Measurements from ENCODE around the gene KIF27. TPM values are rescaled to one million over a fixed set of nuclear protein-coding genes. Genes with fewer than 3 reads are reported as not detected.

The KIF27 gene
- total RNA-seq, 2 donors from 2014 or later = 3.4 to 11.2 TPM

DNA sequence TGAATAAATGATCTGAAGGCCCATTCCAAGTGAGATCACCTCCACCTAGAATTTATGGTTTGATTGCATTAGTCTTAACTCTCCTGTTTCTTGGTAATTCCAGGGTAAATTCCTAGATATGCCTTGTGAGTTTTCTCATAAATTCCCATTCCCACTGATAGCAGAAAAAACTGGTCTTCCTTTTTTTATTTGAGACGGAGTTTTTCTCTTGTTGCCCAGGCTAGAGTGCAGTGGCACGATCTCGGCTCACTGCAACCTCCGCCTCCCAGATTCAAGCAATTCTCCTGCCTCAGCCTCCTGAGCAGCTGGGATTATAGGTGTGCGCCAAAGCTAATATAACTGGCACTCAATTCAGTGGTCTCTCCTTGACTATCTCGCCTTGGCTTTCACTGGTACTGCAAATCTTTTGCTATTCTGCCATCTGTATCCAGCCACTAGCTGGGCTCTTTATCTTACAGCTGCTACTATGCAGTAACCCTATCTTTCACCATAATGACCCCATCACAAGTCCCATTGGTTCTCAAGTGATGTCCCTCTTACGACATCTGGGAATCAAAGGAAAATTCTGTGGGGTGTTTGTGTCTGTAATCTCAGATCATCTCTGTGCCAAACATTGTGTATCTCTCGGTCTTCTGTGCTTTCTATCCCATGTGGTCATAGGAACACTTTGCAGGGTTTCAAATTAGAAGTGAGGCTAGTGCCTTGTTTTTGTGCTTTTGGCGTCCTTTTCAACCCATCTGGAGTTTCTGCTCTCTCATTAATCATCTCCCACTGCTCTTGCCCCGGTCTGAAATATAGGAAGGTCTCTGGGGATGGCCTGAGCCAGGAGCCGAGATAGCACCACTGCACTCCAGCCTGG lies 44.3 kb upstream of the KIF27 start:
- Histone ChIP-seq H3K9me3 (no peaks in the 10 kb centered on the region), H3K4me3 (no peak overlapping the region), H3K36me3 (peaks cover 0 to 14% of the 10 kb centered on the region in 2 donors), H3K27me3 (replicated peaks; ENCODE audit: insufficient read depth) (no peaks in the 10 kb centered on the region), H3K4me1 (replicated peaks) (no peaks in the 10 kb centered on the region), H3K27ac (no peak overlapping the region)
- intact Hi-C loops (cut with DNase I) = no loop called here
- no peak for DNase-seq (ENCODE audit: low spot score)
- WGBS = 73% methylated on average over 11 of the region's 11 CpGs
- no peak for TF ChIP-seq POLR2AphosphoS5 (IDR thresholded peaks at IDR 0.05)
- TF ChIP-seq POLR2A (IDR thresholded peaks at IDR 0.05) = no peak
- TF ChIP-seq, protein P1, sequence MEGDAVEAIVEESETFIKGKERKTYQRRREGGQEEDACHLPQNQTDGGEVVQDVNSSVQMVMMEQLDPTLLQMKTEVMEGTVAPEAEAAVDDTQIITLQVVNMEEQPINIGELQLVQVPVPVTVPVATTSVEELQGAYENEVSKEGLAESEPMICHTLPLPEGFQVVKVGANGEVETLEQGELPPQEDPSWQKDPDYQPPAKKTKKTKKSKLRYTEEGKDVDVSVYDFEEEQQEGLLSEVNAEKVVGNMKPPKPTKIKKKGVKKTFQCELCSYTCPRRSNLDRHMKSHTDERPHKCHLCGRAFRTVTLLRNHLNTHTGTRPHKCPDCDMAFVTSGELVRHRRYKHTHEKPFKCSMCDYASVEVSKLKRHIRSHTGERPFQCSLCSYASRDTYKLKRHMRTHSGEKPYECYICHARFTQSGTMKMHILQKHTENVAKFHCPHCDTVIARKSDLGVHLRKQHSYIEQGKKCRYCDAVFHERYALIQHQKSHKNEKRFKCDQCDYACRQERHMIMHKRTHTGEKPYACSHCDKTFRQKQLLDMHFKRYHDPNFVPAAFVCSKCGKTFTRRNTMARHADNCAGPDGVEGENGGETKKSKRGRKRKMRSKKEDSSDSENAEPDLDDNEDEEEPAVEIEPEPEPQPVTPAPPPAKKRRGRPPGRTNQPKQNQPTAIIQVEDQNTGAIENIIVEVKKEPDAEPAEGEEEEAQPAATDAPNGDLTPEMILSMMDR (IDR thresholded peaks at IDR 0.05) = no peak

DNA sequence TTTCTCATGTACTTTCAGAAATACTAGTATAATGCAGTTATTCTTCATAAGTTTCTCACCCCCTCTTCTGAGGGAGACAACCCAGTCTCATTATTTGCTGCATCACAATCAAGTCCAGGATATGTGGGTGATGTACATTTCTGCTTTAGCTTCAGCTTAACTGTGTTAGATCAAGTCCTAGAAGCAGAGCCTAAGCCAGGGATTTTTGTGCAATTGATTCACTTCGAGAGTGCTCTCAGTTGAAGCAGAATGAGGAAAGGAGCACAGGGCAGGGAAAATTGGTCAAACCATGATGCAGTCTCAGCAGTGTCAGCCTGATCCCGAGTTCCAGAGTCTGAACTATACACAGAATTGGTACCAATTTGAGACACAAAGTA lies 43.7 kb upstream of the KIF27 start:
- intact Hi-C loops (cut with DNase I) = no loop called here
- no peak overlapping the region for H3K4me3 ChIP-seq
- peaks cover 0 to 8% of the 10 kb centered on the region in 2 donors for H3K36me3 ChIP-seq
- no peaks in the 10 kb centered on the region for H3K4me1 ChIP-seq (replicated peaks)
- H3K27me3 ChIP-seq (replicated peaks; ENCODE audit: insufficient read depth) = no peaks in the 10 kb centered on the region
- TF ChIP-seq POLR2AphosphoS5 (IDR thresholded peaks at IDR 0.05) (no peak), POLR2A (IDR thresholded peaks at IDR 0.05) (no peak)
- TF ChIP-seq, protein P1 (IDR thresholded peaks at IDR 0.05) = no peak
- DNase-seq (ENCODE audit: low spot score) = no peak
- H3K9me3 ChIP-seq = no peaks in the 10 kb centered on the region
- 78% methylated on average over 2 of the region's 2 CpGs for WGBS
- H3K27ac ChIP-seq = no peak overlapping the region

DNA sequence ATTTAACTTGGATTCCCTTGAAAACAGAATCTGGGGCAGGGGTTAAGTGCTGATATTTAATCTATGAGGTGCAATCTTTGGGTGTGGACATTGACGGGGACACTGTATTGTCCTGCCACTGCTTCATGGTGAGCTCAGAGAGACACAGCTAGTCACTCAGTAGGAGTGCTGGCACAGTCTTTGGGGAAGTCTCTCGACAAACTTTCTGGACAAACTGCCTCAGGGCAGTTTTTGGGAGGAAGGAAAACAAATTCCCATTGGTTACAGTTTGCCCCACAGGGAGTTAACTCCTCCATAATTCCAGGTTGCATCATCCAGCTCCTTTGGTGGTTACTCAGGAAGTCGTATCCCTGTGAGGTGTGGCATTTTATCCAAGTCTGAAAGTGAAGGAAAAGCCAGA lies 40.9 kb upstream of the KIF27 start:
- no peak for DNase-seq (ENCODE audit: low spot score)
- 35% methylated on average over 3 of the region's 3 CpGs for WGBS
- Histone ChIP-seq H3K4me1 (replicated peaks) (no peaks in the 10 kb centered on the region), H3K27ac (no peak overlapping the region), H3K27me3 (replicated peaks; ENCODE audit: insufficient read depth) (no peaks in the 10 kb centered on the region), H3K9me3 (no peaks in the 10 kb centered on the region), H3K4me3 (no peak overlapping the region), H3K36me3 (no peaks in the 10 kb centered on the region)
- intact Hi-C loops (cut with DNase I) = no loop called here
- TF ChIP-seq POLR2A (IDR thresholded peaks at IDR 0.05) (no peak), POLR2AphosphoS5 (IDR thresholded peaks at IDR 0.05) (no peak)
- TF ChIP-seq, protein P1 (IDR thresholded peaks at IDR 0.05) = no peak

DNA sequence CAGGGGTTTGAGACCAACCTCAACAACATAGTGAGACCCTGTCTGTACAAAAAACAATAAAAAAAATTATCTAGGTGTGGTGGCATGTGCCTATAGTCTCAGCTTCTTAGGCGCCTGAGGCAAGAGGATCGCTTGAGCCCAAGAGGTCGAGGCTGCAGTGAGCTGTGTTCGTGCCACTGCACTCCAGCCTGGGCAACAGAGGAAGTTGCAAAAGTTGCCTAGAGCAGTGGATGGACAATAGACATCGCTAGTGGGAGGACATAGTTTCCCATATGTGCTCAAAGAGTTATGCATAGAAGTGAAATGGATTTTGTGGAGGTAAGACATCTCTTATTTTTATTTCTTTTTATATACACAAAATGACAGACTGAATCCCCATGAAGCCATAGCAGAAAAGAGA lies 39.8 kb upstream of the KIF27 start:
- Histone ChIP-seq H3K9me3 (no peaks in the 10 kb centered on the region), H3K27ac (no peak overlapping the region), H3K4me1 (replicated peaks) (peaks cover 2% of the 10 kb centered on the region), H3K4me3 (no peak overlapping the region), H3K36me3 (no peaks in the 10 kb centered on the region), H3K27me3 (replicated peaks; ENCODE audit: insufficient read depth) (no peaks in the 10 kb centered on the region)
- DNase-seq (ENCODE audit: low spot score) = no peak
- intact Hi-C loops (cut with DNase I) = no loop called here
- 92% methylated on average over 5 of the region's 5 CpGs for WGBS
- no peak for TF ChIP-seq POLR2AphosphoS5 (IDR thresholded peaks at IDR 0.05)
- TF ChIP-seq, protein P1 (IDR thresholded peaks at IDR 0.05) = no peak
- no peak for TF ChIP-seq POLR2A (IDR thresholded peaks at IDR 0.05)

DNA sequence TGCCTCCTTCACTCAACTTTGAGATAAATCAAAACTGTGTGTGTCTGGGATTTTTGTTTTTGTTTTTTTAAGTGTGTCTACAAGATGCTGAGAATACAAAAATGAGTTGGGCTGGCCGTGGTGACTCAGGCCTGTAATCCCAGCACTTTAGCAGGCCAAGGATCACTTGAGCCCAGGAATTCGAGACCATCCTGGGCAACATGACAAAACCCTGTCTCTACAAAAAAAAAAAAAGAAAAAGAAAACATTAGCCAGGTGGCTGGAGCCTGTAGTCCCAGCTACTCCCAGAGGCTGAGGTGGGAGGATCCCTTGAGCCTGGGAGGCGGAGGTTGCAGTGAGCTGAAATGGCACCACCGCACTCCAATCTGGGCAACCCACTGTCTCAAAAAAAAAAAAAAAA lies 37.8 kb upstream of the KIF27 start:
- H3K4me3 ChIP-seq = no peak overlapping the region
- no peaks in the 10 kb centered on the region for H3K9me3 ChIP-seq
- H3K4me1 ChIP-seq (replicated peaks) = peaks cover 4% of the 10 kb centered on the region
- no peak overlapping the region for H3K27ac ChIP-seq
- no peaks in the 10 kb centered on the region for H3K36me3 ChIP-seq
- intact Hi-C loops (cut with DNase I) = no loop called here
- WGBS = 57% methylated on average over 4 of the region's 4 CpGs
- no peak for DNase-seq (ENCODE audit: low spot score)
- H3K27me3 ChIP-seq (replicated peaks; ENCODE audit: insufficient read depth) = no peaks in the 10 kb centered on the region
- no peak for TF ChIP-seq POLR2AphosphoS5 (IDR thresholded peaks at IDR 0.05)
- TF ChIP-seq, protein P1 (IDR thresholded peaks at IDR 0.05) = no peak
- TF ChIP-seq POLR2A (IDR thresholded peaks at IDR 0.05) = no peak

All from prostate gland (tissue), 2 donors.